HepG2 (cell line): ENCODE measurements around the gene SNAP29. TPM values are rescaled to one million over a fixed set of nuclear protein-coding genes. Genes with fewer than 3 reads are reported as not detected.

Source experiments
- AHR ChIP-seq: IDR thresholded peaks from 2 replicates; pipeline ENCODE4 v1.6.1; 2018; ENCODE audit warnings: missing genetic modification reagents, missing compliant biosample characterization
- BRCA1 ChIP-seq: sonication (generic); formaldehyde crosslinking; IDR thresholded peaks from 2 replicates; pipeline ENCODE4 v1.4.0; 2020; ENCODE audit warnings: missing genetic modification reagents
- CBX5 ChIP-seq: sonication (generic); formaldehyde crosslinking; IDR thresholded peaks from 2 replicates; pipeline ENCODE4 v1.4.0; 2020; ENCODE audit warnings: missing genetic modification reagents, borderline replicate concordance
- DMAP1 ChIP-seq: IDR thresholded peaks from 2 replicates; pipeline ENCODE4 v1.6.1; 2016
- EP300 ChIP-seq, 3 experiments: sonication (generic) in 1 of 3; formaldehyde crosslinking in 1 of 3; IDR thresholded peaks; 2 replicates each; pipeline versions ENCODE4 v1.5.1 to v1.6.1; 2011 to 2020; ENCODE audit warnings: low read depth in 2 of 3, low read length in 2 of 3, borderline replicate concordance in 1 of 3, improper control_type of control experiment in 1 of 3, mild to moderate bottlenecking in 1 of 3, missing genetic modification reagents in 1 of 3, moderate library complexity in 1 of 3
- MED8 ChIP-seq: sonication (generic); formaldehyde crosslinking; IDR thresholded peaks from 2 replicates; pipeline ENCODE4 v1.8.1; 2023; ENCODE audit warnings: mild to moderate bottlenecking, missing genetic modification reagents; ENCODE audit not compliant: insufficient replicate concordance
- MTA3 ChIP-seq: sonication (generic); formaldehyde crosslinking; IDR thresholded peaks from 2 replicates; pipeline ENCODE4 v1.4.0; 2020; ENCODE audit warnings: missing genetic modification reagents
- NR2F6 ChIP-seq, 2 experiments: IDR thresholded peaks; 2 replicates each; pipeline ENCODE4 v1.6.1; 2016; ENCODE audit warnings: antibody characterized with exemption in 1 of 2, mild to moderate bottlenecking in 1 of 2
- RAD21 ChIP-seq: fragments of 450-650 bp; formaldehyde crosslinking; IDR thresholded peaks from 2 replicates; pipeline ENCODE4 v1.5.0; 2020; ENCODE audit warnings: mild to moderate bottlenecking
- REPIN1 ChIP-seq: sonication (generic); formaldehyde crosslinking; IDR thresholded peaks from 2 replicates; pipeline ENCODE4 v1.8.0; 2022; ENCODE audit warnings: missing genetic modification reagents, low read depth, mild to moderate bottlenecking, borderline replicate concordance
- ZNF136 ChIP-seq: sonication (generic); formaldehyde crosslinking; IDR thresholded peaks from 2 replicates; pipeline ENCODE4 v1.8.1; 2022; ENCODE audit warnings: low read depth, mild to moderate bottlenecking, moderate library complexity, missing genetic modification reagents
- ZNF274 ChIP-seq: sonication (generic); formaldehyde crosslinking; IDR thresholded peaks from 2 replicates; pipeline ENCODE4 v1.5.1; 2020; ENCODE audit warnings: mild to moderate bottlenecking, missing genetic modification reagents
- ZNF317 ChIP-seq: sonication (generic); formaldehyde crosslinking; IDR thresholded peaks from 2 replicates; pipeline ENCODE4 v1.5.0; 2020; ENCODE audit warnings: mild to moderate bottlenecking, missing genetic modification reagents
- ZNF451 ChIP-seq: sonication (generic); formaldehyde crosslinking; IDR thresholded peaks from 2 replicates; pipeline ENCODE4 v1.5.0; 2020; ENCODE audit warnings: mild to moderate bottlenecking, missing genetic modification reagents
- ZNF562 ChIP-seq: sonication (generic); formaldehyde crosslinking; IDR thresholded peaks from 2 replicates; pipeline ENCODE4 v1.8.0; 2022; ENCODE audit warnings: missing genetic modification reagents, borderline replicate concordance
- ZNF883 ChIP-seq: sonication (generic); formaldehyde crosslinking; IDR thresholded peaks from 2 replicates; pipeline ENCODE4 v1.5.1; 2020; ENCODE audit warnings: mild to moderate bottlenecking, missing genetic modification reagents; ENCODE audit errors: not compliant biosample characterization
- polyA plus RNA-seq, 8 experiments: library from polyadenylated mRNA; depleted of rRNA in 3 of 8; stranded (reverse) in 7 of 8; unstranded in 1 of 8; fragments of >200 nt; fragmentation: Illumina TruSeq in 4 of 8; extraction: Trizol in 4 of 8; gene quantifications; 2 replicates each; pipeline versions ENCODE4 v1.2.1 to v1.2.3, GENCODE V29; 2011 to 2016; ENCODE audit warnings: low read depth in 4 of 8, missing spikeins in 1 of 8, mixed read lengths in 1 of 8; ENCODE audit not compliant: insufficient read depth in 1 of 8
- total RNA-seq, 5 experiments: library from RNA; depleted of rRNA; stranded (reverse); fragments of >200 nt; fragmentation: Illumina TruSeq; extraction: Trizol; gene quantifications; 2 replicates each; pipeline ENCODE4 v1.2.3, GENCODE V29; 2016; ENCODE audit warnings: low read depth in 1 of 5
- TF ChIP-seq, protein P1 (sequence below): sonication (generic); formaldehyde crosslinking; IDR thresholded peaks from 2 replicates; pipeline ENCODE4 v1.5.1; 2020; ENCODE audit warnings: missing genetic modification reagents, mild to moderate bottlenecking, borderline replicate concordance
- TF ChIP-seq, protein P2 (sequence below): sonication (generic); formaldehyde crosslinking; IDR thresholded peaks from 2 replicates; pipeline ENCODE4 v1.8.1; 2023; ENCODE audit warnings: mild to moderate bottlenecking, moderate library complexity, missing genetic modification reagents
- TF ChIP-seq, protein P3 (sequence below): sonication (generic); formaldehyde crosslinking; IDR thresholded peaks from 2 replicates; pipeline ENCODE4 v1.4.0; 2020; ENCODE audit warnings: mild to moderate bottlenecking, missing genetic modification reagents, borderline replicate concordance

Gene SNAP29
- total and polyA plus RNA-seq, 2 of the 13 experiments (the other 11 are each of a cell fraction or from before 2014, with no cell fraction given): 12.3 to 30.7 TPM

DNA sequence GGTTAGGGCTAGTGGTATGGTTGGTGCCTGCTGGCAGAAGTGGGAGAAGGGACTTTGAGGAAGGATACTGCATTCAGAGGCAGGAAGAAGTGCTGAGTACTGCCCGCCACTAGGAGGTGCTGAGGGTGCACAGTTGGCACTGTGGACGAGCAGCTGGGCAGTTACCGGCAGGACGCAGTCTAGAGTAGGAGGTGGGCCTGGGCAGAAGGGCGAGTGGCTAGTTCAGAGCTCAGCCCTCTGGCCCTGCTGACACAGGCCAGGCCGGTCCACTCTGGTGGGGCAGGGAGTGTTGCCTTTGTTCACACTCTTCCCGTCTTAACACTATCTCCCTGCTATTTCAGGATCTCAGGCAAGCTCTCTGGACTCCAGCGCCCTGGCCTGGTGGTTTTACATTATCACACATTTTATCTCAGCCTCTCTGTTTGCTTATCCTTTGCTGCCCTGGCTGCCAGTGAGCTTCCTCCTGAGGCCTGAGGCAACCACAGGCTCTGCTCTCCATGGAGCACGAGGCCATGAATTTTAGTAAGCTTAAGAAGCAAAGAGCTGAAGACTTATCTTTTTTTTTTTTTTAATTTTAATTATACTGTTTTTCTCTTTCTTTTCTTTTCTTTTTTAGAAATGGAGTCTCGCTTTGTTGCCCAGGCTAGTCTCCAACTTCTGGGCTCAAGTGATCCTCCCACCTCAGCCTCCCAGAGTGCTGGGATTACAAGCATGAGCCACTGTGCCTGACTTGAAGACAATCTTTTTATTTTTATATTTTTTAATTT, 26.9 kb downstream of the SNAP29 start (continued):
- TF ChIP-seq, protein P1, sequence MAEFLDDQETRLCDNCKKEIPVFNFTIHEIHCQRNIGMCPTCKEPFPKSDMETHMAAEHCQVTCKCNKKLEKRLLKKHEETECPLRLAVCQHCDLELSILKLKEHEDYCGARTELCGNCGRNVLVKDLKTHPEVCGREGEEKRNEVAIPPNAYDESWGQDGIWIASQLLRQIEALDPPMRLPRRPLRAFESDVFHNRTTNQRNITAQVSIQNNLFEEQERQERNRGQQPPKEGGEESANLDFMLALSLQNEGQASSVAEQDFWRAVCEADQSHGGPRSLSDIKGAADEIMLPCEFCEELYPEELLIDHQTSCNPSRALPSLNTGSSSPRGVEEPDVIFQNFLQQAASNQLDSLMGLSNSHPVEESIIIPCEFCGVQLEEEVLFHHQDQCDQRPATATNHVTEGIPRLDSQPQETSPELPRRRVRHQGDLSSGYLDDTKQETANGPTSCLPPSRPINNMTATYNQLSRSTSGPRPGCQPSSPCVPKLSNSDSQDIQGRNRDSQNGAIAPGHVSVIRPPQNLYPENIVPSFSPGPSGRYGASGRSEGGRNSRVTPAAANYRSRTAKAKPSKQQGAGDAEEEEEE: no peak
- TF ChIP-seq ZNF317 (peak; percentile 49; the same call in 1 of the 2 replicates), ZNF136 (CRISPR knock-in tag) (0 out of 2 replicates have a peak, but pooled peaks have one; percentile 40), NR2F6 (IDR thresholded peaks at IDR 0.05) (0 out of 2 replicates have a peak, but pooled peaks have one; percentile 22), NR2F6 (CRISPR knock-in tag; IDR thresholded peaks at IDR 0.05) (peak; percentile 76), AHR (peak; percentile 75; the same call in 1 of the 2 replicates), ZNF562 (no peak), ZNF451 (CRISPR knock-in tag) (peak; percentile 77), EP300 (IDR thresholded peaks at IDR 0.05; ENCODE audit: low read depth in 2 of 2, low read length in 2 of 2) (no peak), EP300 (CRISPR knock-in tag; IDR thresholded peaks at IDR 0.05; ENCODE audit: borderline replicate concordance) (no peak), DMAP1 (CRISPR knock-in tag) (peak; percentile 50; the same call in 1 of the 2 replicates), CBX5 (CRISPR knock-in tag) (peak; percentile 95; the same call in 1 of the 2 replicates), REPIN1 (CRISPR knock-in tag) (peak; percentile 92), ZNF274 (CRISPR knock-in tag) (no peak), MTA3 (CRISPR knock-in tag) (no peak), ZNF883 (CRISPR knock-in tag) (peak; percentile 85), MED8 (CRISPR knock-in tag) (no peak), BRCA1 (CRISPR knock-in tag) (no peak), RAD21 (CRISPR knock-in tag) (peak; percentile 98)
- TF ChIP-seq, protein P2, sequence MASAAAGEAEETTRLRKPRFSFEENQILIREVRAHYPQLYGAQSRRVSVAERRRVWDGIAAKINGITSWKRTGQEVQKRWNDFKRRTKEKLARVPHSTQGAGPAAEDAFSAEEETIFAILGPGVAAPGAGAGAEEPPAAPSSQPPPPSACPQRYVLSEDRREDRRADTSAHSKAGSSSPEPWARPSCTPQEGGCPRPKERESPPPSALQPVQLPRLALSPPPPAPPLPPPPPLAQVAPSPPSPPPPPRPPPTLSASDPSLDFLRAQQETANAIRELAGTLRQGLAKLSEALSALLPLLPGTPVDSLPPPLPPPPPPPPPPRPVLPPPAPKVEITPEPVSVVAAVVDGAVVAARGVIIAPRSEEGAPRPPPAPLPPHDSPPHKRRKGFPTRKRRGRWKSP: no peak
- TF ChIP-seq, protein P3, sequence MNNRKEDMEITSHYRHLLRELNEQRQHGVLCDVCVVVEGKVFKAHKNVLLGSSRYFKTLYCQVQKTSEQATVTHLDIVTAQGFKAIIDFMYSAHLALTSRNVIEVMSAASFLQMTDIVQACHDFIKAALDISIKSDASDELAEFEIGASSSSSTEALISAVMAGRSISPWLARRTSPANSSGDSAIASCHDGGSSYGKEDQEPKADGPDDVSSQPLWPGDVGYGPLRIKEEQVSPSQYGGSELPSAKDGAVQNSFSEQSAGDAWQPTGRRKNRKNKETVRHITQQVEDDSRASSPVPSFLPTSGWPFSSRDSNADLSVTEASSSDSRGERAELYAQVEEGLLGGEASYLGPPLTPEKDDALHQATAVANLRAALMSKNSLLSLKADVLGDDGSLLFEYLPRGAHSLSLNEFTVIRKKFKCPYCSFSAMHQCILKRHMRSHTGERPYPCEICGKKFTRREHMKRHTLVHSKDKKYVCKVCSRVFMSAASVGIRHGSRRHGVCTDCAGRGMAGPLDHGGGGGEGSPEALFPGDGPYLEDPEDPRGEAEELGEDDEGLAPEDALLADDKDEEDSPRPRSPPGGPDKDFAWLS (CRISPR knock-in tag): no peak
